HFFc6 (cell line): ENCODE results near the gene NDUFB7. TPM values are rescaled to one million over a fixed set of nuclear protein-coding genes. Genes with fewer than 3 reads are reported as not detected.
"Not testable (repeated sequence)": the region's sequence is repeated elsewhere in the genome, so short reads cannot be mapped to it uniquely, and the experiment has no call there.

Experiments
- DNase-seq: peaks from one replicate; pipeline ENCODE4 v3.0.0-alpha.2; 2018
- H3K27ac Mint-ChIP-seq: 2 replicates; pipeline ENCODE4 v1.8.0; 2020; ENCODE audit warnings: mild to moderate bottlenecking, mixed read lengths
- H3K27me3 Mint-ChIP-seq: 2 replicates; pipeline ENCODE4 v1.8.0; 2021; ENCODE audit warnings: mild to moderate bottlenecking, moderate library complexity, mixed read lengths; ENCODE audit not compliant: insufficient read depth
- H3K36me3 Mint-ChIP-seq: 2 replicates; pipeline ENCODE4 v1.8.0; 2021; ENCODE audit warnings: low read depth, mixed read lengths
- H3K4me1 Mint-ChIP-seq: 2 replicates; pipeline ENCODE4 v1.8.0; 2020; ENCODE audit warnings: low read depth, mixed read lengths
- H3K4me3 Mint-ChIP-seq: 2 replicates; pipeline ENCODE4 v1.8.0; 2020; ENCODE audit warnings: mild to moderate bottlenecking, moderate library complexity, mixed read lengths
- H3K9me3 Mint-ChIP-seq: 2 replicates; pipeline ENCODE4 v1.8.0; 2020; ENCODE audit warnings: mild to moderate bottlenecking, mixed read lengths
- CTCF ChIP-seq: fragments of 200-600 bp; sonication (generic); IDR thresholded peaks from 2 replicates; pipeline ENCODE4 v1.5.0; 2021; ENCODE audit warnings: antibody characterized with exemption, mild to moderate bottlenecking
- long read RNA-seq: library from polyadenylated mRNA; unstranded; transcript quantifications from one replicate; pipeline ENCODE4 v2.0.0, GENCODE V29; 2019
- total RNA-seq, 6 experiments: library from RNA; stranded (reverse); fragmentation: NEBNext Ultra II Directional; extraction: Animal tissue kit (Norgen Biotek cat#: 25700); gene quantifications; 2 replicates in 1 of 6; 3 replicates in 5 of 6; pipeline ENCODE4 v1.2.3, GENCODE V29; 2021

Gene NDUFB7
- 100 to 1,000 TPM; 167 to 227 (median 199) TPM for total RNA-seq
- long read RNA-seq, transcript NDUFB7-201 (3 exons, 531 nt), result major isoform, 179 of 181 reads
- long read RNA-seq, partial matches to known transcripts, result 0 of 181 reads
- long read RNA-seq, other reads (novel, unspliced or antisense), result 1 of 181 reads

GRCh38 chr19:14571695-14572490, at the start of gene NDUFB7:
NDUFB7 (minus strand) TSS chr19:14572066; CDS start chr19:14572000, 66 bp downstream.
- Mint-ChIP-seq H3K27ac (peak within 1 kb of the TSS; percentile 65), H3K9me3 (no peaks in the 10 kb centered on the region), H3K36me3 (peaks cover 8% of the 10 kb centered on the region), H3K4me1 (peaks cover 24% of the 10 kb centered on the region), H3K27me3 (no peaks in the 10 kb centered on the region; the same call in 1 of the 2 replicates), H3K4me3 (peak within 1 kb of the TSS; percentile 95)
- peak; percentile 76 for TF ChIP-seq CTCF
- DNase-seq, result peak; percentile 92

DNA sequence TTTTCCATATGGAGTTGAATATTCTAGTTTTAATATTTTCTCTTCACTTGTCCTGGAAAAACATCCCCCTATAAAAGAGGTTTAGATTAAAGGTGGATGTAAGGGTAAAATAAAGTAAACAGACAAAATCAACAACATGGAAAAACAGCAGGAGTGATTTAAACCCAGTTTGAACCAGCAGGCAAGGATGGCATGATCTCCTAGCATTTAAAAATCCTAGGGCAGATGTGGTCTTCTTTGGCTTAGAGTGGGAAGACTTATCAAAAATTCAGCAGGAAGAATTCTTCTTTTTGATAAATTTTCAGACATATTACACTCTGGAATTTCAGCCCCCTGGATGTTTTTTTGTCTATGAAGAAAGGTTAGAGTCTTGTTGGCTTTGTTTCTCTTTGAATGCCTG, 47.5 kb upstream of the NDUFB7 start:
- no peak for TF ChIP-seq CTCF
- Mint-ChIP-seq H3K4me3 (no peak overlapping the region), H3K27me3 (peaks cover 8% of the 10 kb centered on the region), H3K36me3 (peaks cover 6% of the 10 kb centered on the region; the same call in 1 of the 2 replicates), H3K9me3 (peaks cover 27% of the 10 kb centered on the region), H3K27ac (no peak overlapping the region), H3K4me1 (no peaks in the 10 kb centered on the region)
- DNase-seq, result no peak

- Mint-ChIP-seq H3K27ac (no peak overlapping the region), H3K4me3 (no peak overlapping the region), H3K9me3 (peaks cover 27% of the 10 kb centered on the region), H3K36me3 (peaks cover 6% of the 10 kb centered on the region; the same call in 1 of the 2 replicates), H3K27me3 (peaks cover 1% of the 10 kb centered on the region; the same call in 1 of the 2 replicates), H3K4me1 (no peaks in the 10 kb centered on the region)
- DNase-seq, result no peak
- no peak for TF ChIP-seq CTCF
These were observed 44.5 kb upstream of the NDUFB7 start for GRCh38 chr19:14616407-14616806.

GRCh38 chr19:14615623-14616022, 43.8 kb upstream of the NDUFB7 start:
- no peaks in the 10 kb centered on the region for H3K4me1 Mint-ChIP-seq
- H3K27ac Mint-ChIP-seq, result no peak overlapping the region
- peaks cover 6% of the 10 kb centered on the region; the same call in 1 of the 2 replicates for H3K36me3 Mint-ChIP-seq
- no peak overlapping the region for H3K4me3 Mint-ChIP-seq
- H3K27me3 Mint-ChIP-seq, result peaks cover 1% of the 10 kb centered on the region
- no peak for DNase-seq
- TF ChIP-seq CTCF, result no peak
- H3K9me3 Mint-ChIP-seq, result peaks cover 27% of the 10 kb centered on the region

GRCh38 chr19:14614099-14614412, 42.2 kb upstream of the NDUFB7 start:
- Mint-ChIP-seq H3K4me1 (no peaks in the 10 kb centered on the region), H3K27me3 (peaks cover 5% of the 10 kb centered on the region), H3K36me3 (peaks cover 6% of the 10 kb centered on the region; the same call in 1 of the 2 replicates), H3K9me3 (peaks cover 17% of the 10 kb centered on the region), H3K27ac (no peak overlapping the region), H3K4me3 (no peak overlapping the region)
- TF ChIP-seq CTCF, result no peak
- DNase-seq, result no peak

DNA sequence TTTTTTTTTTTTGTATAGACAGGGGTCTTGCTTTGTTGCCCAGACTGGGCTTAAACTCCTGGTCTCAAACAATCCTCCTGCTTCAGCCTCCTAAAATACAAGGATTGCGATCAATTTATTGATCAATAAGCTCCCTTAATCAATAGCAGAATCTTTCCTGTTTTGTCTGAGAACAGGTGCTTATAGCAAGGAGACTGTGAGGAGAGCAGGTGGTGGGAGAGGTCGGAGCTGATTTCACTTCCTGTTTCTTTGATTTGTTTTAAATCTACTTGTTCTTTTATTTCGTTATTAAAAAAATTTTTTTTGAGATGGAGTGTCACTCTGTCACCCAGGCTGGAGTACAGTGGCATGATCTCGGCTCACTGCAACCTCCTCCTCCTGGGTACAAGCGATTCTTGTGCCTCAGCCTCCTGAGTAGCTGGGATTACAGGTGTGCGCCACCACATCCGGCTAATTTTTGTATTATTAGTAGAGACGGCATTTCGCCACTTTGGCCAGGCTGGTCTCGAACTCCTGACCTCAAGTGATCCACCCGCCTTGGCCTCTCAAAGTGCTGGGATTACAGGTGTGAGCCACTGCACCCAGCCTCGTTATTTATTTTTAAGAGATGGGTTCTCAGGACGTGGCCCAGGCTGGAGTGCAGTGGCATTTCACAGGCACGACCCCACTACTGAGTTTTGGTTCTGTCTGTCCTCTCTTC, 41.7 kb upstream of the NDUFB7 start:
- not testable (repeated sequence) for H3K36me3 Mint-ChIP-seq, H3K4me1 Mint-ChIP-seq, H3K27me3 Mint-ChIP-seq, H3K4me3 Mint-ChIP-seq, DNase-seq, H3K27ac Mint-ChIP-seq
- peaks cover 12% of the 10 kb centered on the region for H3K9me3 Mint-ChIP-seq
